EH (cell line): ENCODE measurements around the gene RBM48.
"Not testable (repeated sequence)": the region's sequence is repeated elsewhere in the genome, so short reads cannot be mapped to it uniquely, and the experiment has no call there.

Experiments used
- DNase-seq: peaks from one replicate; pipeline ENCODE4 v3.0.0-alpha.2; 2015; ENCODE audit warnings: low read depth

The RBM48 gene

DNA sequence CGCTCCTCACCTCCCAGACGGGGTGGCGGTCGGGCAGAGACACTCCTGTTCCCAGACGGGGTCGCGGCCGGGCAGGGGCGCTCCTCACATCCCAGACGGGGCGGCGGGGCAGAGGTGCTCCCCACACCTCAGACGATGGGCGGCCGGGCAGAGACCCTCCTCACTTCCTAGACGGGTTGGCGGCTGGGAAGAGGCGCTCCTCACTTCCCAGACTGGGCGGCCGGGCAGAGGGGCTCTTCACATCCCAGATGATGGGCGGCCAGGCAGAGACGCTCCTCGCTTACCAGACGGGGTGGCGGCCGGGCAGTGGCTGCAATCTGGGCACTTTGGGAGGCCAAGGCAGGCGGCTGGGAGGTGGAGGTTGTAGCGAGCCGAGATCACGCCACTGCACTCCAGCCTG lies 16.5 kb downstream of the RBM48 start:
- DNase-seq, result not testable (repeated sequence)

- DNase-seq, result no peak
These were observed 18.4 kb downstream of the RBM48 start for GRCh38 chr7:92546856-92547497.

DNA sequence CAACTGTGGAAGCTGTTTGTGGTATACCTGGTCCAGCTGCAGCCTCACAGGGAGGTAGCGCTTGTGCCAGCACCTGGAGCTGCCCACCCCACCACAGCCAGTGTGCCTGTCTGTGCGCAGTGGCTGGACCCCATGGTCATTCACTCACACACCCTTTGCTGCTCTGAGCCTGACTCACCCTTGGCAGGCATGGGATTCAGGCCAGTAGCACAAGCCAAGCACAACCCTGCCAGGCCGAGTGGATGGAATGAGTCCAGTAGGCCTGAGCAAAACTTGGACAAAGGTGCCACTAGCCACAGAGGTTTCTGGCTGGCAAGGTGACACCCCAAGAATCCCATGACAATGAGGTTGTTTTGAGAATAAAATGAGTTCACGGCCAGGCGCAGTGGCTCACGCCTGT lies 19.0 kb downstream of the RBM48 start:
- DNase-seq, result no peak

DNA sequence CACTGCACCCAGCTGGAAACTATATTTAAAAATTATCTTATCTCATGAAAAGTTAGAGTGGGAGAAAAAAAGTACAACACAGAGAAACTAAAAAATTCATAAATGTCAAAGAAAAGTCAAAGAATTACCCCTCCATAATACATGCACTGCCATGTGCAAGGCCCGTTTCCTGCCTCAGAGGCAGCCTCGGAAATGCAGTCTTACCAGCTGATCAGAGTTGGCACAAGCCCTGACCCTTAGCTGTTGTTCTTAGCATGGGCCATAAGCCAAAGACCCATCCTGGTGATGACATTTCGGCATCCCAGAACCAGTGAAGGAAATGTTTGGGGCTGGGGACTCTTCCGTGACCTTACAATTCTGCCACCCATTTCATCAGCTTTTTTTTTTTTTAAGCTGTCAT lies 21.6 kb downstream of the RBM48 start:
- no peak for DNase-seq

DNA sequence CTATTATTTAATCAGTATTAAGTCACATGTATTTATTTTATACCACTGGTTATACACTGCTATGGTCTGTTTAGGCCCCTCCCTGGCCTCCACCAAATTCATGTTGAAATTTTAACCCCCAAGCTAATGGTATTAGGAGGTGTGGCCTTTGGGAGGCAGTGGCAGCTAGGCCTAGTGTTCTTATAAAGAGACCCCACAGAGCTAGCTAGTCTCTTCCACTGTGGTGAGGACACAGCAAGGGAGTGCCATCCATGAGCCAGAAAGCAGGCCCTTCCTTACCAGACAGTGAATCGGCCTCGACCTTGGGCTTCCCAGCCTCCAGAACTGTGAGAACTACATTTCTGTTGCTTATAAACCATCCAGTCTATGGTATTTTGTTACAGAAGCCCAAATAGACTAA lies 28.7 kb downstream of the RBM48 start:
- DNase-seq, result no peak

GRCh38 chr7:92557808-92558362 lies 29.3 kb downstream of the RBM48 start:
- DNase-seq, result no peak

DNA sequence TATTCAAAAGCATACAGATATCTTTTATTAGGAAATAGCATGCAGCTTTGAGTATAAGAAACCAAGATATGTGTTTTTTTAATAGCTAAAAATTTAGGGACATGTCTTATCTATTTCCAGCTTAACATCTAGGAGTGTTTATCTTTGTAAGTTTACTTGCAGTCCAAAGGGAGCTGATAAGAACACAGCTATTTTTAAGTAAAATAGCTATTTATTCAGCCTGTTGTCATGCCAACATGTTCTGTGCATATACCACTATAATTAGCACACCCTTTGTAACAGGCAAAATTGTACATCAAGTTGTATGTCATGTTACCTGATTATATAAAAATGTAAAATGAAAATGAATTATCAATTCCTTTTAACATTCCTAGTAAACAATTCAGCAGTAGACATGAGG lies 32.0 kb downstream of the RBM48 start:
- no peak for DNase-seq

- DNase-seq, result no peak
These were observed 34.8 kb downstream of the RBM48 start for GRCh38 chr7:92563345-92563744.

- DNase-seq, result peak; percentile 64
These were observed 38.9 kb downstream of the RBM48 start for GRCh38 chr7:92567460-92567859.

GRCh38 chr7:92569137-92569536 lies 40.5 kb downstream of the RBM48 start:
- DNase-seq, result no peak

- no peak for DNase-seq
These were observed 47.7 kb downstream of the RBM48 start for GRCh38 chr7:92576296-92576695.

GRCh38 chr7:92582948-92583347 lies 54.4 kb downstream of the RBM48 start:
- DNase-seq, result no peak

- peak; percentile 9 for DNase-seq
These were observed 56.4 kb downstream of the RBM48 start for GRCh38 chr7:92584953-92585352.

- peak; percentile 52 for DNase-seq
These were observed 57.8 kb downstream of the RBM48 start for GRCh38 chr7:92586403-92586802.

DNA sequence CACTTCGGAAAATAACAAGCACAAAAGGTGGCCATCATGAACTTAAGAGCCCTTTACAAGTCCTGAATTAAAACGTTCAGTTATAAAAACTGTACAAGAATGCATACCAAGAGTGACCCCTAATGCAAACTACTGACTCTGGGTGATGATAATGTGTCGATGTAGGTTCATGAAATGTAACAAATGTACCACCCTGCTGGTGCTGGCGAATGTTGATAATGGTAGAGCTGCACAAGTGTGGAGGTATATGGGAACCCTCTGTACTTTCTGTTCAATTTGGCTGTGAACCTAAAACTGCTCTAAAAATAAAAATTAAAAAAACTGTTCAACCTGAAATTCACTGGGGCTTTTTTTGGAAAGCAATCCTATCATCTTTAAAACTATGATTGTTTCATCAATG lies 58.2 kb downstream of the RBM48 start:
- DNase-seq, result no peak
